Panc1 (cell line): Measurements from ENCODE around the gene KMT2C. TPM values are rescaled to one million over a fixed set of nuclear protein-coding genes. Genes with fewer than 3 reads are reported as not detected.

Experiments used
- ATAC-seq: fragments of 200-7000 bp; cut with Tn5 transposase; 2 replicates; pipeline ENCODE4 v1.9.1; 2020; ENCODE audit warnings: mild to moderate bottlenecking, moderate library complexity
- BruUV-seq: library from RNA; stranded (reverse); fragments of 400-500 nt; replicated peaks from 2 replicates; lab custom pipeline; 2021; lab: Mats Ljungman, UMichigan
- CTCF ChIA-PET: fragments of 300-600 bp; sonication (Branson Sonifier 250); formaldehyde crosslinking; loops from one replicate; lab custom pipeline; 2022; ENCODE audit warnings: antibody characterized with exemption; lab: Charles Lee
- POLR2A ChIA-PET: fragments of 300-600 bp; sonication (Branson Sonifier 250); formaldehyde crosslinking; loops from one replicate; lab custom pipeline; 2022; ENCODE audit warnings: antibody characterized with exemption; lab: Charles Lee
- DNase-seq: peaks from one replicate; pipeline ENCODE4 v3.0.0-alpha.2; 2010; ENCODE audit warnings: low read depth, low spot score
- H3K27ac ChIP-seq: 2 replicates; pipeline ENCODE4 v1.5.1; 2011; ENCODE audit warnings: mild to moderate bottlenecking, low read length, inconsistent platforms
- H3K27me3 ChIP-seq: fragments of 200-500 bp; sonication (Bioruptor generic); 2 replicates; pipeline ENCODE4 v1.6.0; 2014; ENCODE audit warnings: low read length, inconsistent platforms; ENCODE audit not compliant: control insufficient read depth, insufficient read depth
- H3K36me3 ChIP-seq: fragments of 200-500 bp; sonication (Bioruptor generic); 2 replicates; pipeline ENCODE4 v1.5.1; 2014; ENCODE audit warnings: inconsistent platforms, mild to moderate bottlenecking, low read length, moderate library complexity; ENCODE audit not compliant: control insufficient read depth, insufficient read depth
- H3K4me1 ChIP-seq: 2 replicates; pipeline ENCODE4 v1.5.1; 2011; ENCODE audit warnings: inconsistent platforms, mild to moderate bottlenecking, low read length, moderate library complexity; ENCODE audit not compliant: control insufficient read depth, insufficient read depth
- H3K4me3 ChIP-seq, 2 experiments: 2 replicates each; pipeline ENCODE4 v1.5.1; 2011 to 2012; ENCODE audit warnings: low read depth in 2 of 2, low read length in 2 of 2, mild to moderate bottlenecking in 2 of 2, inconsistent platforms in 1 of 2, moderate library complexity in 1 of 2
- H3K9me3 ChIP-seq: fragments of 200-500 bp; sonication (Bioruptor generic); 2 replicates; pipeline ENCODE4 v1.5.1; 2014; ENCODE audit warnings: low read depth, mild to moderate bottlenecking, inconsistent platforms, low read length, moderate library complexity; ENCODE audit not compliant: control insufficient read depth, insufficient read depth
- POLR2AphosphoS5 ChIP-seq: IDR thresholded peaks from 2 replicates; pipeline ENCODE4 v1.6.1; 2012; ENCODE audit warnings: mild to moderate bottlenecking, low read depth, low read length, moderate library complexity
- SIN3A ChIP-seq: IDR thresholded peaks from 2 replicates; pipeline ENCODE4 v1.6.1; 2012; ENCODE audit warnings: low read depth, mild to moderate bottlenecking, low read length, moderate library complexity, borderline replicate concordance; ENCODE audit not compliant: insufficient read depth
- TCF7L2 ChIP-seq: IDR thresholded peaks from 2 replicates; pipeline ENCODE4 v1.6.1; 2011; ENCODE audit warnings: mild to moderate bottlenecking, low read depth, low read length, inconsistent platforms
- in situ Hi-C: cut with HindIII; loops from 2 replicates; pipeline ENCODE4 v1.10.0; 2016; ENCODE audit warnings: low sequenced_read_pairs, low pct_unique_long_range_greater_than_20kb
- intact Hi-C: fragments of 100-400 bp; cut with micrococcal nuclease; formaldehyde crosslinking; loops from one replicate; pipeline ENCODE4 v1.10.0; 2022; ENCODE audit not compliant: unreplicated experiment
- total RNA-seq: library from RNA; stranded (reverse); gene quantifications from one replicate; pipeline ENCODE4 v1.2.1, GENCODE V29; 2021; ENCODE audit not compliant: unreplicated experiment
- TF ChIP-seq, protein P1 (sequence below): fragments of 450-650 bp; IDR thresholded peaks from 2 replicates; pipeline ENCODE4 v1.5.1; 2017; ENCODE audit warnings: mild to moderate bottlenecking
- TF ChIP-seq, protein P2 (sequence below), 2 experiments: IDR thresholded peaks; 2 replicates each; pipeline ENCODE4 v1.6.1; 2011 to 2012; ENCODE audit warnings: low read depth in 2 of 2, control low read depth in 1 of 2, low read length in 1 of 2, mild to moderate bottlenecking in 1 of 2, moderate library complexity in 1 of 2; ENCODE audit not compliant: insufficient read depth in 1 of 2

The KMT2C gene
- total RNA-seq, 1 experiment from 2014 or later = 42.5 TPM

DNA sequence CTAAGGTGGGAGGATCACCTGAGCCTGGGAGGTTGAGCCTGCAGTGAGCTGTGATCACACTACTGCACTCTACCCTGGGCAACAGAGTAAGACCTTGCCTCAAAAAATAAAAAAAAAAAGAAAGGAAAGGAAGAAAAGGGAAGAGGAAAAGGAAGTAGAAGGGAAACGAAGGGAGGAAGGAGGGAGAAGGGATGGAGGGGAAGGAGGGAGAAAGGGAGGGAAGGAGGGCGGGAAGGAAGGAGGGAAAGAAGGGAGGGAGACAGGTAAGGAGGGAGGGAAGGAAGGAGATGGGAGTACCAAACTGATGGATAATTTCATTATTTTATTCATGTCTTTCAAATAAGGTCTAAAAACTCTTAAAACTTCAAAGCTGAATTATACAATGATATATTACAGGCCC, 106.3 kb downstream of the KMT2C start:
- no peaks in the 10 kb centered on the region for H3K27me3 ChIP-seq
- POLR2A ChIA-PET = no interaction called here
- intact Hi-C loops (no loop called here), in situ Hi-C loops (no loop called here)
- H3K9me3 ChIP-seq = no peaks in the 10 kb centered on the region
- H3K27ac ChIP-seq = no peak overlapping the region
- BruUV-seq = no TSS peak
- CTCF ChIA-PET = interaction anchor here (0.6 kb wide), 1 partner anchor 16 kb away, joined by 5 read pairs; no protein-coding TSS in a partner anchor
- no peak for TF ChIP-seq SIN3A
- TF ChIP-seq POLR2AphosphoS5 = no peak
- TF ChIP-seq TCF7L2 = no peak
- TF ChIP-seq, protein P1, sequence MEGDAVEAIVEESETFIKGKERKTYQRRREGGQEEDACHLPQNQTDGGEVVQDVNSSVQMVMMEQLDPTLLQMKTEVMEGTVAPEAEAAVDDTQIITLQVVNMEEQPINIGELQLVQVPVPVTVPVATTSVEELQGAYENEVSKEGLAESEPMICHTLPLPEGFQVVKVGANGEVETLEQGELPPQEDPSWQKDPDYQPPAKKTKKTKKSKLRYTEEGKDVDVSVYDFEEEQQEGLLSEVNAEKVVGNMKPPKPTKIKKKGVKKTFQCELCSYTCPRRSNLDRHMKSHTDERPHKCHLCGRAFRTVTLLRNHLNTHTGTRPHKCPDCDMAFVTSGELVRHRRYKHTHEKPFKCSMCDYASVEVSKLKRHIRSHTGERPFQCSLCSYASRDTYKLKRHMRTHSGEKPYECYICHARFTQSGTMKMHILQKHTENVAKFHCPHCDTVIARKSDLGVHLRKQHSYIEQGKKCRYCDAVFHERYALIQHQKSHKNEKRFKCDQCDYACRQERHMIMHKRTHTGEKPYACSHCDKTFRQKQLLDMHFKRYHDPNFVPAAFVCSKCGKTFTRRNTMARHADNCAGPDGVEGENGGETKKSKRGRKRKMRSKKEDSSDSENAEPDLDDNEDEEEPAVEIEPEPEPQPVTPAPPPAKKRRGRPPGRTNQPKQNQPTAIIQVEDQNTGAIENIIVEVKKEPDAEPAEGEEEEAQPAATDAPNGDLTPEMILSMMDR = no peak
- TF ChIP-seq, protein P2, sequence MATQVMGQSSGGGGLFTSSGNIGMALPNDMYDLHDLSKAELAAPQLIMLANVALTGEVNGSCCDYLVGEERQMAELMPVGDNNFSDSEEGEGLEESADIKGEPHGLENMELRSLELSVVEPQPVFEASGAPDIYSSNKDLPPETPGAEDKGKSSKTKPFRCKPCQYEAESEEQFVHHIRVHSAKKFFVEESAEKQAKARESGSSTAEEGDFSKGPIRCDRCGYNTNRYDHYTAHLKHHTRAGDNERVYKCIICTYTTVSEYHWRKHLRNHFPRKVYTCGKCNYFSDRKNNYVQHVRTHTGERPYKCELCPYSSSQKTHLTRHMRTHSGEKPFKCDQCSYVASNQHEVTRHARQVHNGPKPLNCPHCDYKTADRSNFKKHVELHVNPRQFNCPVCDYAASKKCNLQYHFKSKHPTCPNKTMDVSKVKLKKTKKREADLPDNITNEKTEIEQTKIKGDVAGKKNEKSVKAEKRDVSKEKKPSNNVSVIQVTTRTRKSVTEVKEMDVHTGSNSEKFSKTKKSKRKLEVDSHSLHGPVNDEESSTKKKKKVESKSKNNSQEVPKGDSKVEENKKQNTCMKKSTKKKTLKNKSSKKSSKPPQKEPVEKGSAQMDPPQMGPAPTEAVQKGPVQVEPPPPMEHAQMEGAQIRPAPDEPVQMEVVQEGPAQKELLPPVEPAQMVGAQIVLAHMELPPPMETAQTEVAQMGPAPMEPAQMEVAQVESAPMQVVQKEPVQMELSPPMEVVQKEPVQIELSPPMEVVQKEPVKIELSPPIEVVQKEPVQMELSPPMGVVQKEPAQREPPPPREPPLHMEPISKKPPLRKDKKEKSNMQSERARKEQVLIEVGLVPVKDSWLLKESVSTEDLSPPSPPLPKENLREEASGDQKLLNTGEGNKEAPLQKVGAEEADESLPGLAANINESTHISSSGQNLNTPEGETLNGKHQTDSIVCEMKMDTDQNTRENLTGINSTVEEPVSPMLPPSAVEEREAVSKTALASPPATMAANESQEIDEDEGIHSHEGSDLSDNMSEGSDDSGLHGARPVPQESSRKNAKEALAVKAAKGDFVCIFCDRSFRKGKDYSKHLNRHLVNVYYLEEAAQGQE (IDR thresholded peaks at IDR 0.05; ENCODE audit: insufficient read depth in 1 of 2, low read depth in 2 of 2, low read length in 1 of 2) = no peak
- ATAC-seq (no peak), DNase-seq (no peak)
- no peak overlapping the region for H3K4me3 ChIP-seq
- peaks cover 2% of the 10 kb centered on the region; the same call in 1 of the 2 replicates for H3K36me3 ChIP-seq
- H3K4me1 ChIP-seq = no peaks in the 10 kb centered on the region

DNA sequence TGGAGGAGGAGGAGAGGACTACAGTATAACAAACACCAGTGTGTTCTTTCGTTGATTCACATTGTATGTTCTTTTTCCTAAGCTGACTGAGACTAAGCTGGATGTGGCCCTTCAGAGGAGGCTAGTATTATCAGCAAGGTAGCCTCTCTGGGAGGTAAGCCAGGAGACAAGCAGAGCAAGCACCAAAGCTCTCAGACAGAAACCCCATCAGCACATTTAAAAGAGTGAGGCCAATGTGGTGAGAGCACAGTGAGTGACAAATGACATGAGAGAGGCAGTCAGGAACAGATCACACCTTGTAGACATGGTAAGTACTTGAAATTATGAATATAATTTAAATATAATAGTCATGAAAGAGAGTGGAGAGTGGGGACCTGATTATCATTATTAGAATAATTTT, 107.6 kb downstream of the KMT2C start:
- no peaks in the 10 kb centered on the region for H3K9me3 ChIP-seq
- TF ChIP-seq POLR2AphosphoS5 (no peak), SIN3A (no peak), TCF7L2 (no peak)
- TF ChIP-seq, protein P1 = no peak
- TF ChIP-seq, protein P2 (IDR thresholded peaks at IDR 0.05; ENCODE audit: insufficient read depth in 1 of 2, low read depth in 2 of 2, low read length in 1 of 2) = no peak
- H3K4me3 ChIP-seq = no peak overlapping the region
- POLR2A ChIA-PET = no interaction called here
- peaks cover 2% of the 10 kb centered on the region; the same call in 1 of the 2 replicates for H3K36me3 ChIP-seq
- ATAC-seq (no peak), DNase-seq (no peak)
- no peak overlapping the region for H3K27ac ChIP-seq
- TSS peak; percentile 11 for BruUV-seq
- intact Hi-C loops (no loop called here), in situ Hi-C loops (no loop called here)
- CTCF ChIA-PET = no interaction called here
- no peaks in the 10 kb centered on the region for H3K4me1 ChIP-seq
- H3K27me3 ChIP-seq = no peaks in the 10 kb centered on the region
